Testis (tissue), 2 donors: ENCODE results near the gene PNPLA1.

Experiments
- CTCF ChIP-seq, 3 experiments: fragments of 450-650 bp in 2 of 3; fragments of 200-600 bp in 1 of 3; sonication (generic) in 1 of 3; IDR thresholded peaks; one replicate each; pipeline ENCODE4 v1.5.1; 2016 to 2019; ENCODE audit warnings: antibody characterized with exemption in 3 of 3, mild to moderate bottlenecking in 2 of 3, moderate library complexity in 1 of 3
- POLR2A ChIP-seq: fragments of 450-650 bp; IDR thresholded peaks from one replicate; pipeline ENCODE4 v1.6.1; 2017; ENCODE audit warnings: antibody characterized with exemption, mild to moderate bottlenecking, moderate library complexity

- TF ChIP-seq CTCF (IDR thresholded peaks at IDR 0.05) (no peak), POLR2A (no peak)
These were observed 42.3 kb upstream of the PNPLA1 start for GRCh38 chr6:36227379-36228228.
